Measurements from ENCODE around the gene RASAL1.

DNA sequence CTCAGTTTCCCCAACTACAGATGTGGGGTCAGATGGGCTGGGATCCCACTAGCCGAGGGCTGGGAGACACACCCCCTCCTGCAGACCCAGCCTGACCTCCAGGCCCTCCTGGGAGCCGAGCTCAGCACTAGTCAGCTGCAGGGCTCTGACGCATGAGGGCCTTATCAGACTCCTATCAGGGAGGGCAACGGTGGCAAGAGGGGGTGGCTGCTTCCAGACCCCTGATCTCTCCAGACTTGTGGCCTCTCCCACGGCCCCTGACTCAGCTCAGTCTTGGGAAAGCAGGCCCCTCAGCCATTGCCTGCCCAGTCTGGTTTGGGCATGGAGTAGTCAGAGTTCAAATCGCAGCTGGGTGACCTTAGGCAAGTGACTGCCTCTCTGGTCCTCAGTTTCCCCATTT, 2.5 kb downstream of the RASAL1 start:
- TF ChIP-seq, protein P1, sequence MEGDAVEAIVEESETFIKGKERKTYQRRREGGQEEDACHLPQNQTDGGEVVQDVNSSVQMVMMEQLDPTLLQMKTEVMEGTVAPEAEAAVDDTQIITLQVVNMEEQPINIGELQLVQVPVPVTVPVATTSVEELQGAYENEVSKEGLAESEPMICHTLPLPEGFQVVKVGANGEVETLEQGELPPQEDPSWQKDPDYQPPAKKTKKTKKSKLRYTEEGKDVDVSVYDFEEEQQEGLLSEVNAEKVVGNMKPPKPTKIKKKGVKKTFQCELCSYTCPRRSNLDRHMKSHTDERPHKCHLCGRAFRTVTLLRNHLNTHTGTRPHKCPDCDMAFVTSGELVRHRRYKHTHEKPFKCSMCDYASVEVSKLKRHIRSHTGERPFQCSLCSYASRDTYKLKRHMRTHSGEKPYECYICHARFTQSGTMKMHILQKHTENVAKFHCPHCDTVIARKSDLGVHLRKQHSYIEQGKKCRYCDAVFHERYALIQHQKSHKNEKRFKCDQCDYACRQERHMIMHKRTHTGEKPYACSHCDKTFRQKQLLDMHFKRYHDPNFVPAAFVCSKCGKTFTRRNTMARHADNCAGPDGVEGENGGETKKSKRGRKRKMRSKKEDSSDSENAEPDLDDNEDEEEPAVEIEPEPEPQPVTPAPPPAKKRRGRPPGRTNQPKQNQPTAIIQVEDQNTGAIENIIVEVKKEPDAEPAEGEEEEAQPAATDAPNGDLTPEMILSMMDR (IDR thresholded peaks at IDR 0.05): no peak
- no peak for TF ChIP-seq POLR2A (IDR thresholded peaks at IDR 0.05)

Measured in heart left ventricle (tissue), 13 donors.